Mesenchymal stem cell (in vitro differentiated cells and primary cell): ENCODE measurements around the gene SCAF1.

Experiments used
- DNase-seq: peaks from one replicate; pipeline ENCODE4 v3.0.0-alpha.2; 2013
- H2AFZ ChIP-seq: one replicate; pipeline ENCODE4 v1.6.1; 2013; ENCODE audit warnings: low read depth, mild to moderate bottlenecking, control low read depth, inconsistent platforms, low read length, moderate library complexity
- H2AK5ac ChIP-seq: 2 replicates; pipeline ENCODE4 v1.6.1; 2013; ENCODE audit warnings: low read length, moderate library complexity, mild to moderate bottlenecking, inconsistent platforms; ENCODE audit not compliant: severe bottlenecking
- H2BK120ac ChIP-seq: one replicate; pipeline ENCODE4 v1.6.1; 2013; ENCODE audit warnings: low read depth, mild to moderate bottlenecking, inconsistent platforms, low read length, moderate library complexity
- H2BK12ac ChIP-seq, 2 experiments: one replicate each; pipeline ENCODE4 v1.6.1; 2013; ENCODE audit warnings: inconsistent platforms in 2 of 2, low read length in 2 of 2, mild to moderate bottlenecking in 2 of 2, moderate library complexity in 2 of 2, control low read depth in 1 of 2
- H2BK15ac ChIP-seq: one replicate; pipeline ENCODE4 v1.6.1; 2013; ENCODE audit warnings: mild to moderate bottlenecking, low read depth, inconsistent platforms; ENCODE audit not compliant: poor library complexity, severe bottlenecking
- H2BK5ac ChIP-seq: 2 replicates; pipeline ENCODE4 v1.6.1; 2013; ENCODE audit warnings: low read depth, mild to moderate bottlenecking, low read length, control low read depth, inconsistent platforms; ENCODE audit not compliant: poor library complexity, severe bottlenecking
- H3K14ac ChIP-seq, 2 experiments: one replicate each; pipeline ENCODE4 v1.6.1; 2013; ENCODE audit warnings: inconsistent platforms in 2 of 2, low read length in 2 of 2, control low read depth in 1 of 2, mild to moderate bottlenecking in 1 of 2, moderate library complexity in 1 of 2
- H3K18ac ChIP-seq, 2 experiments: one replicate each; pipeline ENCODE4 v1.6.1; 2013; ENCODE audit warnings: inconsistent platforms in 2 of 2, low read length in 2 of 2, control low read depth in 1 of 2, low read depth in 1 of 2, mild to moderate bottlenecking in 1 of 2
- H3K23ac ChIP-seq, 2 experiments: one replicate each; pipeline ENCODE4 v1.6.1; 2013; ENCODE audit warnings: inconsistent platforms in 2 of 2, low read length in 2 of 2, mild to moderate bottlenecking in 2 of 2, moderate library complexity in 2 of 2, control low read depth in 1 of 2
- H3K27ac ChIP-seq: 2 replicates; pipeline ENCODE4 v1.5.1; 2013; ENCODE audit warnings: mild to moderate bottlenecking, moderate library complexity, low read length, control low read depth, inconsistent platforms; ENCODE audit not compliant: poor library complexity, severe bottlenecking
- H3K27me3 ChIP-seq, 2 experiments: 2 replicates each; pipeline versions ENCODE4 v1.6.1 to v1.7.0; 2013; ENCODE audit warnings: low read length in 2 of 2, mild to moderate bottlenecking in 2 of 2, moderate library complexity in 2 of 2, control low read depth in 1 of 2, inconsistent platforms in 1 of 2; ENCODE audit not compliant: control insufficient read depth in 1 of 2, insufficient read depth in 1 of 2
- H3K36me3 ChIP-seq, 2 experiments: 2 replicates each; pipeline versions ENCODE4 v1.6.1 to v1.7.0; 2013; ENCODE audit warnings: low read length in 2 of 2, control low read depth in 1 of 2, inconsistent platforms in 1 of 2, low read depth in 1 of 2, mild to moderate bottlenecking in 1 of 2; ENCODE audit not compliant: insufficient read depth in 2 of 2, control insufficient read depth in 1 of 2
- H3K4ac ChIP-seq, 2 experiments: one replicate each; pipeline ENCODE4 v1.6.1; 2013; ENCODE audit warnings: inconsistent platforms in 2 of 2, low read length in 2 of 2, mild to moderate bottlenecking in 2 of 2, moderate library complexity in 2 of 2, control low read depth in 1 of 2, low read depth in 1 of 2
- H3K4me1 ChIP-seq: 2 replicates; pipeline ENCODE4 v1.6.1; 2013; ENCODE audit warnings: low read depth, low read length, control low read depth; ENCODE audit not compliant: control insufficient read depth, insufficient read depth
- H3K4me2 ChIP-seq: 2 replicates; pipeline ENCODE4 v1.6.1; 2013; ENCODE audit warnings: low read length, mild to moderate bottlenecking, inconsistent platforms; ENCODE audit not compliant: poor library complexity, severe bottlenecking
- H3K4me3 ChIP-seq, 2 experiments: 2 replicates each; pipeline versions ENCODE4 v1.5.1 to v1.7.0; 2013; ENCODE audit warnings: low read length in 2 of 2, mild to moderate bottlenecking in 2 of 2, control low read depth in 1 of 2, low read depth in 1 of 2; ENCODE audit not compliant: insufficient read depth in 1 of 2
- H3K79me1 ChIP-seq: replicated peaks from 2 replicates; pipeline ENCODE4 v1.6.1; 2013; ENCODE audit warnings: mild to moderate bottlenecking, control low read depth, low read length, inconsistent platforms; ENCODE audit not compliant: poor library complexity, severe bottlenecking
- H3K9ac ChIP-seq: 2 replicates; pipeline ENCODE4 v1.7.0; 2013; ENCODE audit warnings: mild to moderate bottlenecking, low read length, moderate library complexity
- H3K9me3 ChIP-seq: 2 replicates; pipeline ENCODE4 v1.7.0; 2013; ENCODE audit warnings: mild to moderate bottlenecking, low read length; ENCODE audit not compliant: control insufficient read depth
- H4K8ac ChIP-seq: one replicate; pipeline ENCODE4 v1.6.1; 2013; ENCODE audit warnings: inconsistent platforms, mild to moderate bottlenecking, low read length, moderate library complexity
- H4K91ac ChIP-seq: one replicate; pipeline ENCODE4 v1.6.1; 2013; ENCODE audit warnings: mild to moderate bottlenecking, low read length, inconsistent platforms
- WGBS: methylation state at CpG from one replicate; pipeline ENCODE4 v1.1.7; 2013; ENCODE audit warnings: mixed read lengths; 5-methylcytosine and 5-hydroxymethylcytosine counted together

SCAF1 gene

GRCh38 chr19:49658139-49658517 is 16.1 kb downstream of the SCAF1 start:
- no peak for DNase-seq
- Histone ChIP-seq H2BK5ac (no peak overlapping the region), H3K36me3 (peaks cover 93 to 99% of the 10 kb centered on the region in 2 experiments), H3K79me1 (peaks cover 65% of the 10 kb centered on the region), H3K27ac (no peak overlapping the region), H2BK12ac (no peak overlapping the region), H3K18ac (no peak overlapping the region), H3K9me3 (no peaks in the 10 kb centered on the region), H4K91ac (no peak overlapping the region), H2BK15ac (no peak overlapping the region), H3K23ac (no peak overlapping the region), H3K4me2 (no peak overlapping the region), H3K4me1 (peaks cover 8% of the 10 kb centered on the region), H3K27me3 (no peaks in the 10 kb centered on the region), H3K9ac (no peak overlapping the region), H2AFZ (no peak overlapping the region), H2BK120ac (no peak overlapping the region), H2AK5ac (no peak overlapping the region), H3K4ac (no peak overlapping the region), H3K14ac (no peak overlapping the region), H4K8ac (no peak overlapping the region), H3K4me3 (no peak overlapping the region)
- 96% methylated on average over 13 of the region's 15 CpGs for WGBS

GRCh38 chr19:49658566-49659442 is 16.8 kb downstream of the SCAF1 start:
- Histone ChIP-seq H2AK5ac (no peak overlapping the region), H3K4me3 (no peak overlapping the region), H3K4me1 (peaks cover 10% of the 10 kb centered on the region), H3K4ac (peak overlapping the region in 1 of 2 experiments; percentile 9), H3K23ac (no peak overlapping the region), H3K27ac (no peak overlapping the region), H4K8ac (peak overlapping the region; percentile 35), H2BK120ac (no peak overlapping the region), H4K91ac (no peak overlapping the region), H3K4me2 (no peak overlapping the region), H2BK12ac (no peak overlapping the region), H2BK5ac (no peak overlapping the region), H3K14ac (no peak overlapping the region), H2BK15ac (no peak overlapping the region), H3K79me1 (peaks cover 61% of the 10 kb centered on the region), H3K9ac (no peak overlapping the region), H2AFZ (no peak overlapping the region), H3K18ac (no peak overlapping the region), H3K36me3 (peaks cover 89 to 96% of the 10 kb centered on the region in 2 experiments), H3K27me3 (no peaks in the 10 kb centered on the region), H3K9me3 (no peaks in the 10 kb centered on the region)
- DNase-seq, result no peak
- 92% methylated on average over 12 of the region's 12 CpGs for WGBS

DNA sequence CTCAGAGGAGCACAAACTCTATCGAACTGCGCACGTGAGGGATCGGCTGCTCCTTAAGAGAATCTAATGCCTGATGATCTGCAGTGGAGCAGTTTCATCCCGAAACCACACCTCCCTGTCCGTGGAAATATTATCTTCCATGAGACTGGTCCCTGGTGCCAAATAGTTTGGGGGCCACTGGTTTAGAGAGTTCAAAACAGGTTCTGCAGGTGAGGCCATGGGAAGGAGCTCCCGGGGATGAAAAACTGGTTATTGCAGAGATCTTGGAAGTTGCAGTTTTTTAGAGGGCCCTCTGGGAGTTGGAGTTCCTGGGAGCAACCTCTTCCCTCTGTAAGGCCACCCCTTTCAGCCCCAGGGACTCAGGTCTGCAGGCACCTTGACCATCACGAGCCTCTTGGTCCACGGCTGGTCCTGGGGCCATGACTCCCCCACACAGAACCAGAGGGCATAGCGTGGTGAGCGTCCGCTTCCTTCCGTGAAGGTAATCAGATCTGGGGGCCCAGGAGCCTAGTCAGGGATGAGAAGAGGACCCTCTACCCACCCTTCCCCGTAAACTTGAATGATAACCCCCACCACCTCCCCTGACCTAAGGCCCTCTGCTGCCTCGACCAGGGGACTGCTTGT is 18.4 kb downstream of the SCAF1 start:
- Histone ChIP-seq H2BK5ac (no peak overlapping the region), H3K23ac (no peak overlapping the region), H3K14ac (no peak overlapping the region), H2BK12ac (no peak overlapping the region), H3K4me1 (peaks cover 13% of the 10 kb centered on the region), H3K79me1 (peaks cover 53% of the 10 kb centered on the region), H2BK120ac (no peak overlapping the region), H3K18ac (no peak overlapping the region), H3K4me3 (no peak overlapping the region), H3K4me2 (no peak overlapping the region), H4K8ac (no peak overlapping the region), H2BK15ac (no peak overlapping the region), H3K4ac (no peak overlapping the region), H2AK5ac (no peak overlapping the region), H2AFZ (no peak overlapping the region), H3K9ac (no peak overlapping the region), H4K91ac (no peak overlapping the region), H3K27ac (no peak overlapping the region), H3K36me3 (peaks cover 73 to 80% of the 10 kb centered on the region in 2 experiments), H3K9me3 (no peaks in the 10 kb centered on the region), H3K27me3 (no peaks in the 10 kb centered on the region)
- no peak for DNase-seq
- WGBS, result 96% methylated on average over 15 of the region's 15 CpGs

- H3K36me3 ChIP-seq, result peaks cover 58 to 64% of the 10 kb centered on the region in 2 experiments
- H3K18ac ChIP-seq, result no peak overlapping the region
- H3K4me3 ChIP-seq, result no peak overlapping the region
- H4K91ac ChIP-seq, result no peak overlapping the region
- no peak overlapping the region for H3K4me2 ChIP-seq
- H3K9me3 ChIP-seq, result no peaks in the 10 kb centered on the region
- no peak overlapping the region for H3K4ac ChIP-seq
- no peak overlapping the region for H2BK15ac ChIP-seq
- H4K8ac ChIP-seq, result no peak overlapping the region
- no peak overlapping the region for H2BK12ac ChIP-seq
- peaks cover 18% of the 10 kb centered on the region for H3K4me1 ChIP-seq
- H2BK5ac ChIP-seq, result no peak overlapping the region
- 88% methylated on average over 13 of the region's 16 CpGs for WGBS
- H3K79me1 ChIP-seq, result peaks cover 52% of the 10 kb centered on the region
- no peak overlapping the region for H2AFZ ChIP-seq
- no peak for DNase-seq
- H3K14ac ChIP-seq, result no peak overlapping the region
- no peak overlapping the region for H3K27ac ChIP-seq
- no peak overlapping the region for H3K9ac ChIP-seq
- no peak overlapping the region for H2AK5ac ChIP-seq
- H3K27me3 ChIP-seq, result no peaks in the 10 kb centered on the region
- H3K23ac ChIP-seq, result no peak overlapping the region
- no peak overlapping the region for H2BK120ac ChIP-seq
Measured at GRCh38 chr19:49662011-49662410, 20.0 kb downstream of the SCAF1 start.
